ENCODE data around the gene B4GALT2.

Gene B4GALT2

GRCh38 chr1:44025816-44026215 is 46.8 kb downstream of the B4GALT2 start:
- peaks cover 5% of the 10 kb centered on the region for H3K79me2 ChIP-seq (ENCODE audit: control insufficient read depth, insufficient read depth, low read length)
- H3K4me2 ChIP-seq (ENCODE audit: low read length), result no peak overlapping the region
- no peak overlapping the region for H3K18ac ChIP-seq (ENCODE audit: low read length)
- H3K27ac ChIP-seq (ENCODE audit: low read depth, low read length), result no peak overlapping the region
- H2BK120ac ChIP-seq (ENCODE audit: low read depth, low read length), result no peak overlapping the region
- H3K4me1 ChIP-seq (ENCODE audit: control insufficient read depth, low read depth, low read length), result peaks cover 5% of the 10 kb centered on the region
- H4K8ac ChIP-seq (ENCODE audit: low read depth, low read length), result no peak overlapping the region
- H2BK5ac ChIP-seq (ENCODE audit: low read length), result no peak overlapping the region
- H3K36me3 ChIP-seq (ENCODE audit: control insufficient read depth, insufficient read depth, low read length), result no peaks in the 10 kb centered on the region
- H3K79me1 ChIP-seq (ENCODE audit: low read length), result peaks cover 16% of the 10 kb centered on the region
- H3K56ac ChIP-seq (ENCODE audit: low read length), result peak overlapping the region; percentile 42
- H3K23ac ChIP-seq (ENCODE audit: low read length), result no peak overlapping the region
- no peak overlapping the region for H4K5ac ChIP-seq (ENCODE audit: low read length)
- H2AK5ac ChIP-seq (ENCODE audit: low read length), result no peak overlapping the region
- no peak for DNase-seq
- H3K4ac ChIP-seq (ENCODE audit: low read depth, low read length), result no peak overlapping the region
- no peak overlapping the region for H3K9ac ChIP-seq (ENCODE audit: low read length)
- no peaks in the 10 kb centered on the region for H3K27me3 ChIP-seq (ENCODE audit: insufficient read depth, low read length, poor library complexity)
- WGBS (ENCODE audit: extremely low coverage, insufficient coverage, low lambda C conversion rate), result no CpG with 5 or more reads among the region's 3 CpGs
- no peak overlapping the region for H2BK15ac ChIP-seq (replicated peaks; ENCODE audit: low read depth)
- no peak overlapping the region for H3K4me3 ChIP-seq (ENCODE audit: low read length)

DNA sequence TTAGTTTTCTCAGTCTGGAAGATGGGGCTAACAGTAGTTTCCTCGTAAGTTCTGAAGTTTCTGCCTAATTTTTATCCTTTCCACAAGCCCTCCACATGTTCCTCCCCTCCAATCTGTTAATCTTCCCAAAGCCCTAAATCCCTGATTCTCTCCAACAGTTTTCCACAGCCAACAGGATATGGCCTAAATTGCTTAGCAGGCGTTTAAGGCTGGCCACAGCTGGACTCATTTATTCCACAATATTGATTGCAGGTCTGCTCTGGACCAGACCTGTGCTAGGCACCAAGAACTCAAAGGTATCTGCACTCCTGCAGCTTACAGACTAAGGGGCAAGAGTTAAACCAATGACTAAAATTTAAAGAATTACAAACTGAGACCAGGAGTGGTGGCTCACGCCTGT is 48.3 kb downstream of the B4GALT2 start:
- Histone ChIP-seq H3K9ac (ENCODE audit: low read length) (no peak overlapping the region), H3K27me3 (ENCODE audit: insufficient read depth, low read length, poor library complexity) (no peaks in the 10 kb centered on the region), H3K79me1 (ENCODE audit: low read length) (peaks cover 16% of the 10 kb centered on the region), H4K5ac (ENCODE audit: low read length) (no peak overlapping the region), H3K4me3 (ENCODE audit: low read length) (no peak overlapping the region), H3K4ac (ENCODE audit: low read depth, low read length) (no peak overlapping the region), H2BK5ac (ENCODE audit: low read length) (no peak overlapping the region), H2BK120ac (ENCODE audit: low read depth, low read length) (no peak overlapping the region), H3K79me2 (ENCODE audit: control insufficient read depth, insufficient read depth, low read length) (peaks cover 5% of the 10 kb centered on the region), H2AK5ac (ENCODE audit: low read length) (no peak overlapping the region), H2BK15ac (replicated peaks; ENCODE audit: low read depth) (no peak overlapping the region), H3K27ac (ENCODE audit: low read depth, low read length) (no peak overlapping the region), H3K4me1 (ENCODE audit: control insufficient read depth, low read depth, low read length) (peaks cover 9% of the 10 kb centered on the region), H3K36me3 (ENCODE audit: control insufficient read depth, insufficient read depth, low read length) (no peaks in the 10 kb centered on the region), H4K8ac (ENCODE audit: low read depth, low read length) (no peak overlapping the region), H3K23ac (ENCODE audit: low read length) (no peak overlapping the region), H3K18ac (ENCODE audit: low read length) (no peak overlapping the region), H3K56ac (ENCODE audit: low read length) (no peak overlapping the region), H3K4me2 (ENCODE audit: low read length) (no peak overlapping the region)
- no CpG with 5 or more reads among the region's 3 CpGs for WGBS (ENCODE audit: extremely low coverage, insufficient coverage, low lambda C conversion rate)
- DNase-seq, result no peak

DNA sequence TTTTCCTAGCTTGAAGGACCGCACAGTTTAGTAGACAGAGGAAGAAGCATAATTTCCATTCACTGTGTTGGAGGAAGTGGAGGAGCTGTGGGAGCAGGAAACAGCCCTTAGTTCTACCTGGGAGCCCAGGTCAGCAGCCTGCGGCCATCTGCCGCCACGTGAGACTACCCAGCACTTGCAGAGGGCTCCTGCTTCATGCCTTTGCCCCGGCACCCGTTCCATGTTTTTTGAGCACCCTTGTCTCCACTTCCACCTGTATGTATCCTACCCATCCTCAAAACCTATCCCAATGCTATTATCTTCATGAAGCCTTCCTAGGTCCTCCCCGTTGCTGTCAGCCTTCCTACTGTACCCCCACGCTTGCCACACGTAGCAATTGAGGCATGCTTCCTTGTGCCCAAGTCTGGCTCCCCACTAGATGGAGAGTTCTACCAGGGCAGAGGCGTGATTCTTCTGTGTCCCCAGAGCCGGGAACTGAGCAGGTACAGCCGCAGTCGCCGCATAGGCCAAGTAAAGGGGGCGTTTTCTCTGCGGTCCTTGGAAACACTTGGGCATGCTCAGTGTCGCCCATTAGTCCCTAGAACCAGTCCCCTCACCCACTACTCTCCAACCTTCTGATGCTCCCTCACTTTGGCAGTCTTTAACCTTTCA is 50.4 kb downstream of the B4GALT2 start:
- DNase-seq, result no peak
- H3K56ac ChIP-seq (ENCODE audit: low read length), result peak overlapping the region; percentile 86
- H3K4me1 ChIP-seq (ENCODE audit: control insufficient read depth, low read depth, low read length), result peaks cover 9% of the 10 kb centered on the region
- peaks cover 5% of the 10 kb centered on the region for H3K79me2 ChIP-seq (ENCODE audit: control insufficient read depth, insufficient read depth, low read length)
- H2AK5ac ChIP-seq (ENCODE audit: low read length), result no peak overlapping the region
- H4K5ac ChIP-seq (ENCODE audit: low read length), result no peak overlapping the region
- no peaks in the 10 kb centered on the region for H3K36me3 ChIP-seq (ENCODE audit: control insufficient read depth, insufficient read depth, low read length)
- H2BK5ac ChIP-seq (ENCODE audit: low read length), result no peak overlapping the region
- peak overlapping the region; percentile 79 for H3K4me2 ChIP-seq (ENCODE audit: low read length)
- H3K23ac ChIP-seq (ENCODE audit: low read length), result no peak overlapping the region
- H3K9ac ChIP-seq (ENCODE audit: low read length), result peak overlapping the region; percentile 84
- H2BK120ac ChIP-seq (ENCODE audit: low read depth, low read length), result no peak overlapping the region
- H3K27me3 ChIP-seq (ENCODE audit: insufficient read depth, low read length, poor library complexity), result no peaks in the 10 kb centered on the region
- H3K27ac ChIP-seq (ENCODE audit: low read depth, low read length), result peak overlapping the region; percentile 94
- no CpG with 5 or more reads among the region's 17 CpGs for WGBS (ENCODE audit: extremely low coverage, insufficient coverage, low lambda C conversion rate)
- H3K4ac ChIP-seq (ENCODE audit: low read depth, low read length), result no peak overlapping the region
- H2BK15ac ChIP-seq (replicated peaks; ENCODE audit: low read depth), result no peak overlapping the region
- H4K8ac ChIP-seq (ENCODE audit: low read depth, low read length), result no peak overlapping the region
- H3K79me1 ChIP-seq (ENCODE audit: low read length), result peaks cover 16% of the 10 kb centered on the region
- H3K18ac ChIP-seq (ENCODE audit: low read length), result no peak overlapping the region
- H3K4me3 ChIP-seq (ENCODE audit: low read length), result peak overlapping the region; percentile 52

GRCh38 chr1:44029911-44030604 is 51.0 kb downstream of the B4GALT2 start:
- Histone ChIP-seq H2BK120ac (ENCODE audit: low read depth, low read length) (no peak overlapping the region), H3K56ac (ENCODE audit: low read length) (peak overlapping the region; percentile 99), H2BK15ac (replicated peaks; ENCODE audit: low read depth) (no peak overlapping the region), H3K4me2 (ENCODE audit: low read length) (peak overlapping the region; percentile 79), H3K4ac (ENCODE audit: low read depth, low read length) (peak overlapping the region; percentile 93), H4K5ac (ENCODE audit: low read length) (no peak overlapping the region), H3K4me3 (ENCODE audit: low read length) (peak overlapping the region; percentile 88), H4K8ac (ENCODE audit: low read depth, low read length) (no peak overlapping the region), H2AK5ac (ENCODE audit: low read length) (no peak overlapping the region), H3K79me1 (ENCODE audit: low read length) (peaks cover 14% of the 10 kb centered on the region), H3K79me2 (ENCODE audit: control insufficient read depth, insufficient read depth, low read length) (peaks cover 5% of the 10 kb centered on the region), H3K4me1 (ENCODE audit: control insufficient read depth, low read depth, low read length) (peaks cover 9% of the 10 kb centered on the region), H3K27me3 (ENCODE audit: insufficient read depth, low read length, poor library complexity) (no peaks in the 10 kb centered on the region), H3K23ac (ENCODE audit: low read length) (peak overlapping the region; percentile 94), H3K27ac (ENCODE audit: low read depth, low read length) (peak overlapping the region; percentile 95), H3K36me3 (ENCODE audit: control insufficient read depth, insufficient read depth, low read length) (no peaks in the 10 kb centered on the region), H2BK5ac (ENCODE audit: low read length) (peak overlapping the region; percentile 67), H3K18ac (ENCODE audit: low read length) (peak overlapping the region; percentile 78), H3K9ac (ENCODE audit: low read length) (peak overlapping the region; percentile 97)
- WGBS (ENCODE audit: extremely low coverage, insufficient coverage, low lambda C conversion rate), result no CpG with 5 or more reads among the region's 75 CpGs
- peak; percentile 95 for DNase-seq

DNA sequence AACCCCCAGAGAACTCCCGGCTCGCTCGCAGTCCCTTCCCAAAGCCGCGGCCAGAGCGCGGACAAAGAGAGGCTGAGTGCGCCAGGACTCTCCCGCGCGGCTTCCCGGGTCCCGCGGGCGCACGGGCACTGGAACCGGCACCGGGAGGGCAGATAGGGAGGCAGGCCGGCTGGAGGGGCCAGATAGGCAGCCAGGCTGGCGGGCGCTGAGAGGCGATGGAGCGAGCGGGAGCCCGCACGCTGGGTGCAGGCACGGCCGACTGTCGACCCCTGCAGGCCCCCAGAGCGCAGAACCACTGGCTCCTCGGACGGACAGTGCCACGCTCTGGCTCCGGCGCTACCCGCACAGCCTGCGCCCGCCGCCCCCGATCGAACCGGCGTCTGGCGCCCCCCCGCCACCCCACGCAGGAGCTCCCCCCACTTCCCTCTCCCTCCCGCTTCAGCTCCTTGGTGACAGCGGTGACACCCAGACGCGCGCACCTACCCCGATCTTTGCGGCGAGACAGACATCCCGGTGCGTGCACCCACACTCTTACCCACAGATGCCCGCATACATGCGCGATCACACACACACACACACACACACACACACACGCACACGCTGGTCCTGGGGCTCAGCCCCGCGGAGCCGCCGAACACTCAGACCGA is 51.7 kb downstream of the B4GALT2 start:
- Histone ChIP-seq H2BK15ac (replicated peaks; ENCODE audit: low read depth) (no peak overlapping the region), H3K4me3 (ENCODE audit: low read length) (peak overlapping the region; percentile 88), H4K8ac (ENCODE audit: low read depth, low read length) (no peak overlapping the region), H2AK5ac (ENCODE audit: low read length) (no peak overlapping the region), H3K79me1 (ENCODE audit: low read length) (peaks cover 14% of the 10 kb centered on the region), H3K27ac (ENCODE audit: low read depth, low read length) (peak overlapping the region; percentile 95), H3K4me1 (ENCODE audit: control insufficient read depth, low read depth, low read length) (peaks cover 9% of the 10 kb centered on the region), H3K4ac (ENCODE audit: low read depth, low read length) (peak overlapping the region; percentile 93), H3K79me2 (ENCODE audit: control insufficient read depth, insufficient read depth, low read length) (peaks cover 5% of the 10 kb centered on the region), H2BK5ac (ENCODE audit: low read length) (peak overlapping the region; percentile 67), H3K9ac (ENCODE audit: low read length) (peak overlapping the region; percentile 97), H3K27me3 (ENCODE audit: insufficient read depth, low read length, poor library complexity) (no peaks in the 10 kb centered on the region), H3K23ac (ENCODE audit: low read length) (peak overlapping the region; percentile 94), H3K36me3 (ENCODE audit: control insufficient read depth, insufficient read depth, low read length) (no peaks in the 10 kb centered on the region), H3K18ac (ENCODE audit: low read length) (peak overlapping the region; percentile 78), H3K56ac (ENCODE audit: low read length) (peak overlapping the region; percentile 99), H3K4me2 (ENCODE audit: low read length) (peak overlapping the region; percentile 78), H4K5ac (ENCODE audit: low read length) (no peak overlapping the region), H2BK120ac (ENCODE audit: low read depth, low read length) (peak overlapping the region; percentile 33)
- no CpG with 5 or more reads among the region's 66 CpGs for WGBS (ENCODE audit: extremely low coverage, insufficient coverage, low lambda C conversion rate)
- peak; percentile 83 for DNase-seq
